HG03159 (cell line): Measurements from ENCODE around the gene STIMATE.

Experiments used
- ATAC-seq: cut with Tn5 transposase; IDR thresholded peaks from one replicate; pipeline ENCODE4 v1.9.1; 2021; ENCODE audit warnings: mild to moderate bottlenecking, moderate library complexity; ENCODE audit not compliant: unreplicated experiment

The STIMATE gene

GRCh38 chr3:52897130-52898122 is at the start of gene STIMATE:
Gene STIMATE, minus strand, starts transcription at chr3:52897548. Its CDS starts 98 bp downstream, at chr3:52897450.
- ATAC-seq = peak; percentile 86

GRCh38 chr3:52939600-52939999 is 42.3 kb upstream of the STIMATE start:
- no peak for ATAC-seq

GRCh38 chr3:52934630-52935530 is 37.5 kb upstream of the STIMATE start:
- ATAC-seq = peak; percentile 61

- ATAC-seq = no peak
Measured at GRCh38 chr3:52931889-52932288, 34.5 kb upstream of the STIMATE start.

- ATAC-seq = no peak
Measured at GRCh38 chr3:52931328-52931727, 34.0 kb upstream of the STIMATE start.

- ATAC-seq = no peak
Measured at GRCh38 chr3:52930748-52931147, 33.4 kb upstream of the STIMATE start.

- no peak for ATAC-seq
Measured at GRCh38 chr3:52926554-52926953, 29.2 kb upstream of the STIMATE start.

GRCh38 chr3:52925405-52926313 is 28.3 kb upstream of the STIMATE start:
- ATAC-seq = no peak

- no peak for ATAC-seq
Measured at GRCh38 chr3:52923963-52924362, 26.6 kb upstream of the STIMATE start.

GRCh38 chr3:52920841-52921240 is 23.5 kb upstream of the STIMATE start:
- ATAC-seq = no peak

- ATAC-seq = no peak
Measured at GRCh38 chr3:52917044-52917443, 19.7 kb upstream of the STIMATE start.

- ATAC-seq = no peak
Measured at GRCh38 chr3:52915294-52915693, 17.9 kb upstream of the STIMATE start.

- no peak for ATAC-seq
Measured at GRCh38 chr3:52912885-52913731, 15.8 kb upstream of the STIMATE start.

GRCh38 chr3:52910823-52911222 is 13.5 kb upstream of the STIMATE start:
- no peak for ATAC-seq

GRCh38 chr3:52907497-52907896 is 10.1 kb upstream of the STIMATE start:
- ATAC-seq = no peak

GRCh38 chr3:52904552-52904951 is 7.2 kb upstream of the STIMATE start:
- ATAC-seq = no peak

GRCh38 chr3:52904000-52904399 is 6.7 kb upstream of the STIMATE start:
- ATAC-seq = no peak

GRCh38 chr3:52896613-52897012 is 735 bp downstream of the STIMATE start:
- no peak for ATAC-seq

- ATAC-seq = no peak
Measured at GRCh38 chr3:52896151-52896550, 1.2 kb downstream of the STIMATE start.

- no peak for ATAC-seq
Measured at GRCh38 chr3:52895418-52895817, 1.9 kb downstream of the STIMATE start.
